ENCODE measurements around the gene PLCG1.

DNA sequence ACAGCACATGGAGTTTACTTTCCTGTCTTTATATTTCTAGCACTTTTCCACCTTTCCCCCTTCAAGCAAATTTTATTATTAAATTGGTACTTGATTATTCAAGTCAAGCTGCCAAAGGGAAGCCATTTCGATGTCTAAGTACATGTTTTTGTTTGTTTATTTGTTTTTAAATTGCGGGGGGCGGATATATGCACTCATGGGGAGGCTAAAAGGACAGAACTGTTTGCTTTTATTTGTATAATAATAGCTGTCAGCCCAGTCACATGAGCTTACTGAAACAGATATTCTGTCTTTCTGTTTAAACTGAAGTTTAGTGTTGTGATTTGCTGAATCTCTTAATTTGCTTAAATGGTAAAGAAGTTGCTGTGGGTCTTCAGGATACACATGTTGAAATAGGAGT, 49.6 kb upstream of the PLCG1 start:
- TF ChIP-seq, protein P1, sequence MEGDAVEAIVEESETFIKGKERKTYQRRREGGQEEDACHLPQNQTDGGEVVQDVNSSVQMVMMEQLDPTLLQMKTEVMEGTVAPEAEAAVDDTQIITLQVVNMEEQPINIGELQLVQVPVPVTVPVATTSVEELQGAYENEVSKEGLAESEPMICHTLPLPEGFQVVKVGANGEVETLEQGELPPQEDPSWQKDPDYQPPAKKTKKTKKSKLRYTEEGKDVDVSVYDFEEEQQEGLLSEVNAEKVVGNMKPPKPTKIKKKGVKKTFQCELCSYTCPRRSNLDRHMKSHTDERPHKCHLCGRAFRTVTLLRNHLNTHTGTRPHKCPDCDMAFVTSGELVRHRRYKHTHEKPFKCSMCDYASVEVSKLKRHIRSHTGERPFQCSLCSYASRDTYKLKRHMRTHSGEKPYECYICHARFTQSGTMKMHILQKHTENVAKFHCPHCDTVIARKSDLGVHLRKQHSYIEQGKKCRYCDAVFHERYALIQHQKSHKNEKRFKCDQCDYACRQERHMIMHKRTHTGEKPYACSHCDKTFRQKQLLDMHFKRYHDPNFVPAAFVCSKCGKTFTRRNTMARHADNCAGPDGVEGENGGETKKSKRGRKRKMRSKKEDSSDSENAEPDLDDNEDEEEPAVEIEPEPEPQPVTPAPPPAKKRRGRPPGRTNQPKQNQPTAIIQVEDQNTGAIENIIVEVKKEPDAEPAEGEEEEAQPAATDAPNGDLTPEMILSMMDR (IDR thresholded peaks at IDR 0.05), result no peak
- TF ChIP-seq POLR2A (IDR thresholded peaks at IDR 0.05), result no peak

Data from body of pancreas (tissue), 4 donors.